Measurements from ENCODE around the gene STIMATE. TPM values are rescaled to one million over a fixed set of nuclear protein-coding genes. Genes with fewer than 3 reads are reported as not detected.

STIMATE gene
- total RNA-seq, 6 experiments from 2014 or later, result 18.4 to 25.6 (median 21.7) TPM

DNA sequence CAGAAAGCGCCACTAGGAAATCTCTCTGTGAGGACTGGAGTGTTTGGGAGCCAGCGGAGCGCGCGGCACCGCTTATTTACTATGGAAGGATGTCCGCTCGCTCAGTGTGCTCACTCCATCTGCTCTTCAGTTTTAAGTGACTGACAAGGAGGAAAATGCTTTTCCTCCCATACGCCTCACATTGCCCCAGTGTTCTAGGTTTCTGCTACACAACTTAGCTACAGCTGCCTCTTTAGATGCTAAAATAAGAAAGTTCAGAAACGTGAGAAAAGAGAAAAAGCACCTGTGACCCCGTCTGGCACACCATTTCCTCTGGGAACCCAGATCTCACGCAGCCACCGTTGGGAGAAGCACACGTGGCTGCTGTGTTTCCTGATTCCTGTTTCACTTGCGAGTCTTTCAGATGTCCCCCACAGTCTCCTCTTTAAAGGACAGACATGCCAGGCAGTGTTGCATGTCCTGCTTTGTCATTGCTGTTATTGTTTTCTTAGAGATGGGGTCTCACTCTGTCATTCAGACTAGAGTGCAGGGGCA lies 50.8 kb downstream of the STIMATE start:
- H3K4me3 Mint-ChIP-seq, result no peak overlapping the region
- peaks cover 6% of the 10 kb centered on the region; the same call in 1 of the 2 replicates for H3K36me3 Mint-ChIP-seq (ENCODE audit: low read depth)
- H3K27me3 Mint-ChIP-seq (ENCODE audit: insufficient read depth), result peaks cover 3% of the 10 kb centered on the region
- no peak overlapping the region for H3K27ac Mint-ChIP-seq
- peaks cover 9% of the 10 kb centered on the region for H3K4me1 Mint-ChIP-seq (ENCODE audit: low read depth)
- DNase-seq, result no peak
- TF ChIP-seq, protein P1, sequence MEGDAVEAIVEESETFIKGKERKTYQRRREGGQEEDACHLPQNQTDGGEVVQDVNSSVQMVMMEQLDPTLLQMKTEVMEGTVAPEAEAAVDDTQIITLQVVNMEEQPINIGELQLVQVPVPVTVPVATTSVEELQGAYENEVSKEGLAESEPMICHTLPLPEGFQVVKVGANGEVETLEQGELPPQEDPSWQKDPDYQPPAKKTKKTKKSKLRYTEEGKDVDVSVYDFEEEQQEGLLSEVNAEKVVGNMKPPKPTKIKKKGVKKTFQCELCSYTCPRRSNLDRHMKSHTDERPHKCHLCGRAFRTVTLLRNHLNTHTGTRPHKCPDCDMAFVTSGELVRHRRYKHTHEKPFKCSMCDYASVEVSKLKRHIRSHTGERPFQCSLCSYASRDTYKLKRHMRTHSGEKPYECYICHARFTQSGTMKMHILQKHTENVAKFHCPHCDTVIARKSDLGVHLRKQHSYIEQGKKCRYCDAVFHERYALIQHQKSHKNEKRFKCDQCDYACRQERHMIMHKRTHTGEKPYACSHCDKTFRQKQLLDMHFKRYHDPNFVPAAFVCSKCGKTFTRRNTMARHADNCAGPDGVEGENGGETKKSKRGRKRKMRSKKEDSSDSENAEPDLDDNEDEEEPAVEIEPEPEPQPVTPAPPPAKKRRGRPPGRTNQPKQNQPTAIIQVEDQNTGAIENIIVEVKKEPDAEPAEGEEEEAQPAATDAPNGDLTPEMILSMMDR (IDR thresholded peaks at IDR 0.05), result no peak
- no peaks in the 10 kb centered on the region for H3K9me3 Mint-ChIP-seq

DNA sequence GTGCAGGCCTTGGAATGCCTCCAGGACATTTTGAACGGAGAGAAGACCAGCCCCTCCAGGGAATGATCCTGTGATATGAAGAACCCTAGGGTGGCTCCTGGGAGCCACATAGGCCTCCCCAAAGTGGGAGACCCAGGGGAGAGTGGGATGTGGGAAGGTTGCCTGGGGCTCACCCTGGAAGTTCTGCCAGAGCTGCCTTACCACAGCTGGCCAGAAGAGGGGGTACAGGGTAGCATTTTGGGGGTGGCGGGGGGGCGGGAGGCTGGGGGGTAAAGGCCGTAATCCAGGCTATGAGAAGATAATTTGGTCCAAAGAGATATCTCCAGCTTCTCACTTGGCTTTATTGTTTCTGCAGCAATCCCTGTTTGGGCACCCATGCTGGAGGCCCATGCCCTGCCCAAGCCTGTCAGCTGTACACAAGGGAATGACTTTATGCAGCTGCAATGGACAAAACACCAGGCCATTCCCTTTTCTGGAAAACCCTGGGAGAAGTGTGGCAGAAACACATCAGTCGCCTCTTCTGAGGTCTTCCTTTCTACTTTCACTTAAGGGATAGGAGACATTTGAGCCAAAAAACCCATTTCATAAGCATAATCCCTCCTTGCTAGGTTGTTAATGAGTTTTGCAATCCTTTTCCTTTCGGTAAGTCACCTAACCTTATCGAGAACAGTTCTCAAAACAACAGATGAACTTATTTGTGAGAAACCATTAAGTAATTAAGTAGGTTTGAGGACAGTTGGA lies 51.5 kb downstream of the STIMATE start:
- DNase-seq, result no peak
- Mint-ChIP-seq H3K27ac (no peak overlapping the region), H3K4me1 (ENCODE audit: low read depth) (peaks cover 9% of the 10 kb centered on the region), H3K27me3 (ENCODE audit: insufficient read depth) (peaks cover 3% of the 10 kb centered on the region), H3K36me3 (ENCODE audit: low read depth) (peaks cover 7% of the 10 kb centered on the region; the same call in 1 of the 2 replicates), H3K4me3 (no peak overlapping the region), H3K9me3 (no peaks in the 10 kb centered on the region)
- TF ChIP-seq, protein P1 (IDR thresholded peaks at IDR 0.05), result peak; percentile 79

DNA sequence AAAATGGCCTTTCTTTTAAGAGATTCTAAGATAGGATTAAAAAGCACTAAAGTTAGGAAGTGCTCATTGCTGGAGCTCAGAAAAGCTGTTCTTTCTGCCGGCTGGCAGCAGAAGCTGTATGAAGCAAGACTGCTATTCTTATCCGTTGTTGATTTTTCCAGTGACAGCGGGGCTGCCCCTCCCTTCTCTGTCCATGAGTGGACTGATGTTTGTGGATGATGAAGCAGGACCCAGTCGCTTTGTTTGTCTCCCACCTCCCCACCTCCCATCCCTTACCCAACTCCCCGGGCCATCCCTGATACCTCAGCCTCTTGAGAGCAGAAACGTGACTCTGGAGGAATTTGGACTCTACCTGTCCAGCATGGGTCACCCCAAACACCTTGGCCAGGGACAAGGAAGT lies 52.2 kb downstream of the STIMATE start:
- Mint-ChIP-seq H3K4me1 (ENCODE audit: low read depth) (peaks cover 9% of the 10 kb centered on the region), H3K27ac (no peak overlapping the region), H3K4me3 (no peak overlapping the region), H3K9me3 (no peaks in the 10 kb centered on the region), H3K27me3 (ENCODE audit: insufficient read depth) (peaks cover 3% of the 10 kb centered on the region), H3K36me3 (ENCODE audit: low read depth) (peaks cover 7% of the 10 kb centered on the region; the same call in 1 of the 2 replicates)
- TF ChIP-seq, protein P1 (IDR thresholded peaks at IDR 0.05), result no peak
- DNase-seq, result no peak

DNA sequence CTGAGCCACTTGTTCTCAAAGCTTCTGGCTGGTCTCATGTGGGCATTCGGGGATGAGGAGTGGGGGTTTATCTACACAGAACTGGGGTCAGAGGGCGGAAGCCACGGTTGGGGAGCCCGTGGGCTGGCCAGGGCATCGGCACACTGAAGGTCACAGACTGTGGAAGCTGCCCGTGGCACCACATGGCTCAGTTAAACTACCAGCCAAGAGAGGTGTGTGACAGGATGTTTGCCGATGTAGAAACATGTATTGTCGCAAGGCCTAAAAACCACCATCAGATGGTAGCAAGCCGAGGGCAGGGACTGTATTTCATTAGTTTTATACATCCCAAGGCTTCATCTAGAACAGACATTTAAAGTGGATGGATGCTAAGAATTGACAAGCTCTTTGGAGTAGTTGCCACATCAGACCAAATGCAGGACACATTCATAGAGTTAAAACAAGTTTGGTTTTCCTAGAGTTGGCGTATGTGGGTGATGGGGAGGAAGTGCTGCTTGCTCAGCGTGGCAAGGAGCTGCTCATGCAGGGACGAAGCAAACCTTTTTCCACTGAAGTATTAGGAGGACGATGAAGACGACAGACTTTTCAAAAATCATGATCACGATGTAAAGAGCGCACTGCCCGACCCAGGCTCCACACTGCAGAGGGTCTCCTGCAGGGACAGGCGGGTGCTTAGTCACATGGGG lies 52.9 kb downstream of the STIMATE start:
- TF ChIP-seq, protein P1 (IDR thresholded peaks at IDR 0.05), result no peak
- peaks cover 9% of the 10 kb centered on the region for H3K4me1 Mint-ChIP-seq (ENCODE audit: low read depth)
- peaks cover 3% of the 10 kb centered on the region for H3K27me3 Mint-ChIP-seq (ENCODE audit: insufficient read depth)
- no peaks in the 10 kb centered on the region for H3K9me3 Mint-ChIP-seq
- H3K36me3 Mint-ChIP-seq (ENCODE audit: low read depth), result peaks cover 7% of the 10 kb centered on the region; the same call in 1 of the 2 replicates
- no peak overlapping the region for H3K27ac Mint-ChIP-seq
- no peak overlapping the region for H3K4me3 Mint-ChIP-seq
- no peak for DNase-seq

DNA sequence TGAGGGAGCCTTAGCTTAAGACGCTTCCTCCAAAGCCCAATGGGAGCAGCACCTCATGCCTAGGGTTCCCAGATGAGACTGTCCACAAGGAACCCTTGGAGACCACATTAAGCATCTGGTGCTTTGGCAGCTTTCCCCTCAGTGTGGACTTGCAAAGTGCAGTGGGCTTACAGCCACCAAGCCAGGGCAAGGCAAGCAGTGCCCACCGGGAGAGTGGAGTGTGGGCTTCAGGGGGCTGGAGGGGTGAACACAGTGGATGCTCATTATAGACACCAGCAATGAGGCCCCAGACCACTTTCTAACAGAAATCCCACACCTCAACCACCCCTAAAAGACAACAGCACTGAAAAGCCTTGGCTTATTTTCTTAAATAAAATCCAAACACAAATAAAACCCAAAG lies 53.5 kb downstream of the STIMATE start:
- H3K4me3 Mint-ChIP-seq, result no peak overlapping the region
- peaks cover 6% of the 10 kb centered on the region for H3K4me1 Mint-ChIP-seq (ENCODE audit: low read depth)
- no peak overlapping the region for H3K27ac Mint-ChIP-seq
- DNase-seq, result no peak
- peaks cover 7% of the 10 kb centered on the region; the same call in 1 of the 2 replicates for H3K36me3 Mint-ChIP-seq (ENCODE audit: low read depth)
- TF ChIP-seq, protein P1 (IDR thresholded peaks at IDR 0.05), result no peak
- H3K9me3 Mint-ChIP-seq, result no peaks in the 10 kb centered on the region
- peaks cover 3% of the 10 kb centered on the region for H3K27me3 Mint-ChIP-seq (ENCODE audit: insufficient read depth)
